ENCODE results near the gene CDC42BPG.

Gene CDC42BPG

GRCh38 chr11:64774144-64774543, 70.3 kb downstream of the CDC42BPG start:
- Histone ChIP-seq H3K27ac (ENCODE audit: low read depth, low read length) (no peak overlapping the region), H3K4ac (ENCODE audit: low read depth, low read length) (no peak overlapping the region), H2BK15ac (replicated peaks; ENCODE audit: low read depth) (no peak overlapping the region), H3K79me1 (ENCODE audit: low read length) (peaks cover 18% of the 10 kb centered on the region), H4K5ac (ENCODE audit: low read length) (no peak overlapping the region), H3K23ac (ENCODE audit: low read length) (no peak overlapping the region), H2BK120ac (ENCODE audit: low read depth, low read length) (no peak overlapping the region), H3K56ac (ENCODE audit: low read length) (no peak overlapping the region), H2BK5ac (ENCODE audit: low read length) (no peak overlapping the region), H4K8ac (ENCODE audit: low read depth, low read length) (no peak overlapping the region), H2AK5ac (ENCODE audit: low read length) (no peak overlapping the region), H3K4me1 (ENCODE audit: control insufficient read depth, low read depth, low read length) (no peaks in the 10 kb centered on the region), H3K27me3 (ENCODE audit: insufficient read depth, low read length, poor library complexity) (no peaks in the 10 kb centered on the region), H3K36me3 (ENCODE audit: control insufficient read depth, insufficient read depth, low read length) (peaks cover 40% of the 10 kb centered on the region), H3K79me2 (ENCODE audit: control insufficient read depth, insufficient read depth, low read length) (peaks cover 47% of the 10 kb centered on the region), H3K4me3 (ENCODE audit: low read length) (no peak overlapping the region), H3K18ac (ENCODE audit: low read length) (no peak overlapping the region), H3K4me2 (ENCODE audit: low read length) (no peak overlapping the region), H3K9ac (ENCODE audit: low read length) (no peak overlapping the region)
- no CpG with 5 or more reads among the region's 5 CpGs for WGBS (ENCODE audit: extremely low coverage, insufficient coverage, low lambda C conversion rate)
- no peak for DNase-seq
